Neuron (in vitro differentiated cells): Measurements from ENCODE around the gene RNF215.
"Not testable (repeated sequence)": the region's sequence is repeated elsewhere in the genome, so short reads cannot be mapped to it uniquely, and the experiment has no call there.

Experiments used
- H2AFZ ChIP-seq: one replicate; pipeline ENCODE4 v1.6.1; 2013; ENCODE audit warnings: low read depth, mild to moderate bottlenecking, inconsistent platforms, low read length, moderate library complexity
- H3K27me3 ChIP-seq: one replicate; pipeline ENCODE4 v1.6.1; 2013; ENCODE audit warnings: low read length; ENCODE audit not compliant: insufficient read depth
- H3K36me3 ChIP-seq: one replicate; pipeline ENCODE4 v1.6.1; 2013; ENCODE audit warnings: low read length; ENCODE audit not compliant: insufficient read depth
- H3K4me1 ChIP-seq: one replicate; pipeline ENCODE4 v1.6.1; 2013; ENCODE audit warnings: low read length; ENCODE audit not compliant: insufficient read depth
- H3K4me3 ChIP-seq: 2 replicates; pipeline ENCODE4 v1.5.1; 2013; ENCODE audit warnings: mild to moderate bottlenecking, low read length, moderate library complexity
- H3K9me3 ChIP-seq: one replicate; pipeline ENCODE4 v1.6.1; 2013; ENCODE audit warnings: low read length

RNF215 gene

GRCh38 chr22:30413745-30414524, 26.7 kb upstream of the RNF215 start:
- no peaks in the 10 kb centered on the region for H3K9me3 ChIP-seq
- no peak overlapping the region for H2AFZ ChIP-seq
- H3K36me3 ChIP-seq = peaks cover 22% of the 10 kb centered on the region
- H3K4me3 ChIP-seq = no peak overlapping the region
- H3K27me3 ChIP-seq = no peaks in the 10 kb centered on the region
- no peaks in the 10 kb centered on the region for H3K4me1 ChIP-seq

GRCh38 chr22:30413001-30413400, 25.8 kb upstream of the RNF215 start:
- no peaks in the 10 kb centered on the region for H3K4me1 ChIP-seq
- no peaks in the 10 kb centered on the region for H3K27me3 ChIP-seq
- no peak overlapping the region for H2AFZ ChIP-seq
- H3K4me3 ChIP-seq = no peak overlapping the region
- no peaks in the 10 kb centered on the region for H3K9me3 ChIP-seq
- H3K36me3 ChIP-seq = peaks cover 16% of the 10 kb centered on the region

- no peaks in the 10 kb centered on the region for H3K4me1 ChIP-seq
- H2AFZ ChIP-seq = no peak overlapping the region
- H3K36me3 ChIP-seq = peaks cover 13% of the 10 kb centered on the region
- no peaks in the 10 kb centered on the region for H3K9me3 ChIP-seq
- H3K27me3 ChIP-seq = no peaks in the 10 kb centered on the region
- no peak overlapping the region for H3K4me3 ChIP-seq
Measured at GRCh38 chr22:30411780-30412179, 24.6 kb upstream of the RNF215 start.

GRCh38 chr22:30408388-30409102, 21.3 kb upstream of the RNF215 start:
- H2AFZ ChIP-seq = no peak overlapping the region
- no peak overlapping the region for H3K4me3 ChIP-seq
- H3K36me3 ChIP-seq = no peaks in the 10 kb centered on the region
- H3K9me3 ChIP-seq = no peaks in the 10 kb centered on the region
- H3K4me1 ChIP-seq = no peaks in the 10 kb centered on the region
- H3K27me3 ChIP-seq = no peaks in the 10 kb centered on the region

GRCh38 chr22:30406400-30406799, 19.2 kb upstream of the RNF215 start:
- H3K36me3 ChIP-seq = no peaks in the 10 kb centered on the region
- H3K9me3 ChIP-seq = no peaks in the 10 kb centered on the region
- H3K27me3 ChIP-seq = no peaks in the 10 kb centered on the region
- no peak overlapping the region for H3K4me3 ChIP-seq
- H2AFZ ChIP-seq = no peak overlapping the region
- no peaks in the 10 kb centered on the region for H3K4me1 ChIP-seq

GRCh38 chr22:30405731-30406130, 18.5 kb upstream of the RNF215 start:
- H3K36me3 ChIP-seq = no peaks in the 10 kb centered on the region

GRCh38 chr22:30404307-30404706, 17.1 kb upstream of the RNF215 start:
- Histone ChIP-seq H2AFZ (no peak overlapping the region), H3K4me1 (no peaks in the 10 kb centered on the region), H3K9me3 (no peaks in the 10 kb centered on the region), H3K4me3 (no peak overlapping the region), H3K27me3 (no peaks in the 10 kb centered on the region), H3K36me3 (no peaks in the 10 kb centered on the region)

More at GRCh38 chr22:30405731-30406130, 18.5 kb upstream of the RNF215 start:
- Histone ChIP-seq H3K4me3 (no peak overlapping the region), H3K9me3 (no peaks in the 10 kb centered on the region), H2AFZ (no peak overlapping the region), H3K27me3 (no peaks in the 10 kb centered on the region), H3K4me1 (no peaks in the 10 kb centered on the region)

GRCh38 chr22:30402766-30403104, 15.5 kb upstream of the RNF215 start:
- not testable (repeated sequence) for H3K4me1 ChIP-seq, H2AFZ ChIP-seq, H3K27me3 ChIP-seq, H3K4me3 ChIP-seq, H3K9me3 ChIP-seq, H3K36me3 ChIP-seq

- H3K36me3 ChIP-seq = no peaks in the 10 kb centered on the region
- H3K4me1 ChIP-seq = peaks cover 5% of the 10 kb centered on the region
- H3K4me3 ChIP-seq = no peak overlapping the region
- H3K27me3 ChIP-seq = peaks cover 4% of the 10 kb centered on the region
- no peak overlapping the region for H2AFZ ChIP-seq
- H3K9me3 ChIP-seq = no peaks in the 10 kb centered on the region
Measured at GRCh38 chr22:30402028-30402765, 15.0 kb upstream of the RNF215 start.

GRCh38 chr22:30401024-30401423, 13.8 kb upstream of the RNF215 start:
- not testable (repeated sequence) for H3K4me1 ChIP-seq, H2AFZ ChIP-seq, H3K4me3 ChIP-seq, H3K36me3 ChIP-seq, H3K9me3 ChIP-seq, H3K27me3 ChIP-seq

GRCh38 chr22:30400159-30400558, 12.9 kb upstream of the RNF215 start:
- Histone ChIP-seq H3K27me3 (peaks cover 4% of the 10 kb centered on the region), H3K9me3 (no peaks in the 10 kb centered on the region), H3K36me3 (no peaks in the 10 kb centered on the region), H3K4me1 (peaks cover 9% of the 10 kb centered on the region), H2AFZ (no peak overlapping the region), H3K4me3 (no peak overlapping the region)

GRCh38 chr22:30399718-30400117, 12.5 kb upstream of the RNF215 start:
- Histone ChIP-seq H3K4me1 (peaks cover 9% of the 10 kb centered on the region), H2AFZ (no peak overlapping the region), H3K36me3 (no peaks in the 10 kb centered on the region), H3K27me3 (peaks cover 4% of the 10 kb centered on the region), H3K4me3 (no peak overlapping the region), H3K9me3 (no peaks in the 10 kb centered on the region)
